GM21723 (cell line): Measurements from ENCODE around the gene SORBS2.

Experiments used
- ATAC-seq: cut with Tn5 transposase; IDR thresholded peaks from one replicate; pipeline ENCODE4 v1.9.1; 2021; ENCODE audit warnings: mild to moderate bottlenecking, moderate library complexity; ENCODE audit not compliant: unreplicated experiment

Gene SORBS2

GRCh38 chr4:185835814-185836213 is 23.8 kb upstream of the SORBS2 start:
- no peak for ATAC-seq

- ATAC-seq, result no peak
These were observed 23.3 kb upstream of the SORBS2 start for GRCh38 chr4:185835336-185835735.

GRCh38 chr4:185834778-185835177 is 22.8 kb upstream of the SORBS2 start:
- ATAC-seq, result no peak

- no peak for ATAC-seq
These were observed 22.1 kb upstream of the SORBS2 start for GRCh38 chr4:185834088-185834487.

DNA sequence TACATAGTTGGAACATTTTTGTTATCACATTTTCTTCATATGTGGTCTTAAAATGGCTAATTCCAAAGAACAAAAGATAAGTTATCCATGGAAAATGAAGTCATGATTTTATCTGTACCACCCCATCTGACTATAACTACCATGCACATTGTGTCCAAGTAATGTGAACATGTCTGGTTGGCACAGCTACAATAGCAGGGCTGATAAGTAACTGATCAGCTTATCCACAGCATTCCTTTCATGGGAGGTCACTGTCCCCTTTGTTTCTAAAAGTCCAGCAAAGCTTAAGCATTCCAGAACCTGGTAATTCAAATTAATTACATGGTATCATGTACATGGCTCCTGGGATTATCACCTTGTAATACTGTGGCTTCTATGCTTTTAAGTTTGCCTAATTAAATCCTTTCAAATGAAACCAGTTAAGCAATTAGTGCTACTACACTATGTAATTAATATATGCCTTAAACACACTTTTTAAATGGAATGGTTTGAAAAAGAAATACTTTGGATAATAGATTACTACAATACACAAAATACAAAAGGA is 21.1 kb upstream of the SORBS2 start:
- ATAC-seq, result no peak

GRCh38 chr4:185831125-185831815 is 19.3 kb upstream of the SORBS2 start:
- ATAC-seq, result no peak

- ATAC-seq, result no peak
These were observed 18.4 kb upstream of the SORBS2 start for GRCh38 chr4:185830263-185830994.

DNA sequence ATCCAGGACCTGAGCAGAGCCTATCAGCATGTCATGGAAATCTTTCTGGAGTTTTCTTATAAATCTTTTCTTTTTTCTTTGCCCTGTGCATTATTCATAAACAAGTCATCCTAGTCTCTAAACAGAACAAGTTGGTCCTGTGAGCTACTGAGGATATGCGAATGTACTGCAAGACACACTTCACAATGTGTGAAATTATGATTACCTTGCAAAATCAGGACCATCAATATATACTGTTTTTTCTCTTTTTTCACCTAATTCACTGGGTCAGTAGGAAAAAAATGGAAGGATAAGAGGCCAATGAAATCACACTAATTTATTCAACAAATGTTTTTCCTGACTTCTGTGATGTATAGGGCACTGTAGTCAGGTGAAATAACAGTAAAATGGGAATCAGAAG is 14.4 kb upstream of the SORBS2 start:
- no peak for ATAC-seq

DNA sequence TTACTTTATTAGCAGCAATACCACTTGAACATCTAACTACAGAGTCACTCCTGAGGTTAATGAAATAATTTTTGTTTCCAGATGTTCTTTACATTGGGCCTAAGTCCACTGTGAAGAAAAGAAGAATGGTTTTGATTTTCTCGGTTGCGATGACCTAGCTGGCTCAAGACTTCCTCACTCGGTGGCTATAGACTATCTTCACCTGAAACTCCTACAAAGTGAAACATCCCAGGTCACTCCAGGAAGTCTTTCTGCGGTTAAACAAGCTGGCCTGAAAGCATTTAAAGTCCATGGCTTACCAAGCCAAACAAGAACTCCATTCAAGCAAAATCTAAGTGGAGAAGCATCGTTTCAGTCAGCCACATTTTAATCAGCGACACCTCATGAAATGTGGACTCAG is 13.7 kb upstream of the SORBS2 start:
- no peak for ATAC-seq

DNA sequence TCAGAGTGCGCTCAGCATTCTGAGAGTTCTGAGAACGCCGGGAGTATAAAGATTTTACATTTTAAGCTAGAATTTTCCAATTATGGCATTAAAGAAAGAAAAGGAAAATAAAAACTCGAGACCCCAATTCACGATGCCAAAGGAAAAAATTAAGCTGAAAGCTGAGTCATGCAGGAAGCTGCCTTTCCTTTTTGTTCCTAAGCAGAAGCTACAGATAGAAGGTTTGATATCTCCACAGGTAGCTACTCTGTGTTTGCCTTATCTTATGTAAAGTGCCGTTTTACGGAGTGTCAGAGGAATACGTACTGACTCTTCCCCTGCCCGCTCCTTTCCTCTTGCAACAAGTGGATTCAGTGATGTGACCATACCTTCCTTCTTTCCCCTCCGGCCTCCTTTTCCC is 10.8 kb upstream of the SORBS2 start:
- ATAC-seq, result no peak

DNA sequence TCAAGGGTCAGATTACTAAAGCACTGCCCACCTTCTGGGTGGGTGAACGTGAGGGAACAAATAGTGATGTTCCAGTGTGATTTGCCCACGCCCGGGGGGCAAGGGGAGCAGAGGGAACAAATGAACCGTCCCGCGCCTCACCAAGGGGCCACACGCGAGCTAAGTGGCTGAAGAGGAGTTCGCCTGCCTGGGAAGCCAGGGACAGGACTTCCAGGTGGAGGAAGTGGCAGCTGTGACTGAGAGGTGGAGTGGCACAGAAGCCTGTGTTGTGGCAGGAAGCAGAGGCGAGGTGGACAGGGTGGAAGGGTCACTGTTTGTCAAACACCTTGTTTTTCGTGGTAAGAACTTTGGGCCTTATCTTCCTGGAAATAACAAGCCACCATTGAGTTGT is 9.0 kb upstream of the SORBS2 start:
- ATAC-seq, result no peak

DNA sequence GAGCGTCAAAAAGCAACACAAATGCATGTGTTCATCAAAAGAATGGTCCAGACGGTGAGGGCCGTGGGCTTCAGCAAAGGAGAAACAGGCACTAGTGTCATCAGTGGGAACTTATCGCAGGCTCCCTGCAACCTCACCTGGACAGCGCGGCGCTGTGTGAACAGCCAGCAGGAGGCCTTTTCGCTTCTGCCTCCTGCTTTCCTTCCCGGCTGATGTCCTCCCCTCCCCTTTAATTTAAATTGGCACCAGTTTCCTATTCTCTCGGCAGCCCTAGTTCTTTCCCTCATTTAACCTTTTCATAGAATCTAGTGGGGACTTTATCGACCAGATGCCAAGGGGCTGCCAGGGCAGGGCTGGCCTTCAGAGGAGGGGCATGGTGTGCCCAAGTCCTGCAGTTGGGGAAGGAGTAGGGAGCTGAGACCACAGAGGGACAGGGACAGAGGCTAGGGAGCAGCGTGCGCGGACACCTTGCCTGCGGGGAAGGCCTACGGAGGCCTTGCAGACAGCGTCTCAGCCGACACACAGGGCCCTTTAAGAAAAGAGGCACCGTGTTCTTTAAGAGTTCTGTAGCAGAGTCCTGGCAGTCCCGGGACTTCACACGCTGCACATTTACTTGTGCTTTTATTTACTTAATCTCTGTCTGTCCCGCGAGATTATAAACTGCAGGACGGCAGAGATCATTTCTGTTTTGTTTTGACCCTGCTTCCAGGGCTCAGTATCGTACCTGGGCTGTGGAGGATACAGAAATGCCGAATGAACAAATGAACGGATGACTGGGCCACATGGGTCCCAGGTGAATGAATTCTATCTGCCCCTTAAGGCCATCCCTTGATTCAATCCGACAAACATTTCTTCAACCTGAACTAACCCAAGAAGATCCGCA is 8.4 kb upstream of the SORBS2 start:
- no peak for ATAC-seq

DNA sequence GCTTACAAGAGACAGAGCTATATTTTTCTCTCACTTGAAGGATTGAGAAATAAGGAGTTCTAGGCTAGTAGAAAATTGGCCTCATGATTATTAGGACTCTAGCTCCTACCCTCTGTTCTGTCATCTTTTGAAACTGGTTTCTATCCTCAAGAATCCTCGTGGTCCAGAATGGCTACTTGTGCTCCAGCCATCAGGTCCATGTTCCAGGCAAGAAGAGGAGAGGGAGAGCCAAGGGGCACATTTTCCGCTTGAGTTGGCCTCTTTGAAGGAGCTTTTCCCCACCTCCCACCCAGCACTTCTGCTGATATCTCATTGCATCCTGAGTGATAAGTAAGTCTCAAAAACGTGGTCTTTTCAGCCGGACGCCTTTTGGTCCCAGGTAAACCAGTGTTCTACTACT is 7.2 kb upstream of the SORBS2 start:
- no peak for ATAC-seq

GRCh38 chr4:185817403-185817818 is 5.4 kb upstream of the SORBS2 start:
- no peak for ATAC-seq

DNA sequence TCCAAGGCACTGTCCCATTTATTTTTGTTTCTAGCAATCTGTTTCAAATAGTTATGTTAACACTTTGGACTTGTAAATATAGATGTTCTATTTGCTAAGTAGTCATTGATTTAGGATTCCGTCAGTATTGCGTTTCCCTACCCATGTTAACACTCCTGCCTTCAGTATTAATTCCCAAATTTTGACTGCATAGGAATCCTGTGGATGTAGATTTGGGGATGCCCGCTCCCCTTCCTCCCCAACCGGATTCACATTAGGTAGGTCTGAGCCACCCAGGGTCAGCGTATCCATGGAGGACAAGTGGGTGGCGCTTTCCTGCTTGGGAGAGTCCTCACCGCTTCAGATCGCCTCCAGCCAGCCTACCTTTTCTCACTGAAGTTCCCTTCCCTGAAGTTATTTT is 1.1 kb upstream of the SORBS2 start:
- ATAC-seq, result no peak

DNA sequence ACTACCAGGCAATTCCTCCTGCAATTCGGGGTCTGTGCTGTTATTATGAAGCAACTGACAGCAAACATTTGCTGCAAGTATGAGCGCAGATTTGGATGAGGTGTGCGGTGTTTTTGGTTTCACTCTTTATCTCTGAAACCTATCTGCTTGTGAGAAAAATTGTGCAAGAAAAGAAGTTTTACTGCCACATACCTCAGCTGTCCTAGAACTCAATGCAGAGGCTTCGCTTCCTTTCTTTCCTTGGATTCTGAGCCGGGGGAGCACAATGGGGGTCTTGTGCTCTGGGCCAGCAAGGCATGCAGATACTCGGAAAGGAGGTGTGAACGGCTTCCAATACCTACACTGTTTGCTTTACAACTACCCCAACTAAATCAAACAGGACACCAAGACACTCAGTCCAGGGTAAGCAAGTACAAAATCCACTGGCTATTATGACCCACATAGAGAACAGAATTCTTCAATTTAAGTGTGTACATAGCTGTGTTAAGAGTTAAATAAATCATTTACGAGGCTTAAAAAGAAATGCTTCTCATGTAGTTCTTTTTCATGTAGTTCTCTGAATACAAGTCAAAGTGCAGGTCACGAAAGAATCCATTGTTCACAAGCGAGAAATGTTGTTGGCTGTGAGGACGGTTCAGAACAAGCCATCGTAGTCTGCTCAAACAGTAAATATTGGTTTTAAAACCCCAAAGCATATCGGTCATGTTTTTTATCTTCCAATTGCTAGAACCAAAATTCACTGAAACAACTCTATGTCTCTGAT is 1.1 kb downstream of the SORBS2 start:
- ATAC-seq, result no peak

- ATAC-seq, result no peak
These were observed 2.4 kb downstream of the SORBS2 start for GRCh38 chr4:185809533-185810071.

DNA sequence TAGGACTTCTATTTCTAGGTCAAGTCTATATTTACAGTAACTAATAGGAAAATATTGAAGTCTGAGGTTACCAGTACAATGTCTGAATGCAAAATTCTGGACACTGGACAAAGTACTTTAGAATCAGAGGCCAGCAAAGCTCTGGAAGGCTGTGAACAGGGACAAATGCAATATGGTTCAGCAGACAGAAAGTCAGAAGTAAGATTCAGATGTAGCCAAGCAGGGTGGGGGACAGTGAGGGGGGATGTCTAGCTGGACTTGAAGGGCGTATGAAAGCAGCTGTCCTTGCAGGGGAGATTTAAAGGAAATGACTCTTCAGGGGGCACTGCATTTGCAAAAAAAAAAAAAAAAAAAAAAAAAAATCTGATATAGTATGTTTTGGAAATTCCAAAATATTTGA is 2.9 kb downstream of the SORBS2 start:
- no peak for ATAC-seq

DNA sequence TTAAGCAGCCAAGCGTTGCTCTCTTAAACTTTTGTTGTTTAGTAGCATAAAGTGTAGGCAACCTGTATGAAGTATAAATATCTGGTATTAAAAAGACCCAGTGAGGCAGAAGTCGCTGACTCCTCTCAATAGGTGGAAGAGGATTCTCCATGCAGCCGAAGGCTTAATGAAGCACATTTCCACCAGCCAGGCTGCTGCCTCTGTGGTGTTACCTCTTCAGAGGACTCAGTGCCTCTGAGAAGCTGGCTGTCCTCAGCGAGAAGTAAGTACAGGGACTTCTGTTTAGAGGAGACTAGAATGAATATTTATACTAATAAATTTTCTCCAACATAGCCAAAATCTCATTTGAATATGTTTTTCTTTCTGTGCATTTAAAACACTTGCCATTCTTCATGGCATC is 6.0 kb downstream of the SORBS2 start:
- ATAC-seq, result no peak

DNA sequence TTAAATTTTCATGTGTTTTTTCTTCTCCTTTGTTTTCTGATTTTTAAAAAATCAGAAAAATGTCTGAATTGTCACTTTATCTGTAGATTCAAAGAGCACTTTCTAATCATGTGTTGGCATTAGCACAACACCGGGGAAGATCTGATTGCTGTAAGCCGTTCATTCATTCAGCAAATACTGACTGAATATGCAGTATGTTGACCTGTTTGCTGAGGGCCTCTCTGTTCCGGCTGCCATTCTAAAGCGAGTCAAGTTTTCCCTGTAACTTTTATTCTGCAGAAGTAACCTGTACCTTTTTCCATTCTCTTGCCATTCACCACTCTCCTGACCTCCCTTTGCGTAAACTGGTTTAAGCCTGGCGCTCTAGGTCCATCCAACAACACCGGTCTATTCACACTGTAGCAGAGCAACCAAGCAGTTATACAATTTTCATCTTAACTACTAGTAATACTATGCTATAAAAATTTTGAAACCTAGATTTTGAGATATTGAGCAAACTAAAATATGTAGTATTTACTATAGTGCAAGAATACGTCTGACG is 6.7 kb downstream of the SORBS2 start:
- no peak for ATAC-seq
